Femur (tissue), 1 donor: ENCODE results near the gene GNG7.
"Not testable (repeated sequence)": the region's sequence is repeated elsewhere in the genome, so short reads cannot be mapped to it uniquely, and the experiment has no call there.

Source experiments
- DNase-seq: peaks from one replicate; pipeline ENCODE4 v3.0.0-alpha.2; 2017

Gene GNG7

GRCh38 chr19:2569596-2570465 lies 132.7 kb downstream of the GNG7 start:
- no peak for DNase-seq

- DNase-seq: no peak
Measured at GRCh38 chr19:2567996-2568395, 134.5 kb downstream of the GNG7 start.

- no peak for DNase-seq
Measured at GRCh38 chr19:2567580-2567979, 134.9 kb downstream of the GNG7 start.

- DNase-seq: not testable (repeated sequence)
Measured at GRCh38 chr19:2563546-2563945, 138.9 kb downstream of the GNG7 start.

GRCh38 chr19:2561895-2562294 lies 140.6 kb downstream of the GNG7 start:
- DNase-seq: no peak

- DNase-seq: no peak
Measured at GRCh38 chr19:2561221-2561620, 141.3 kb downstream of the GNG7 start.

GRCh38 chr19:2560369-2560768 lies 142.1 kb downstream of the GNG7 start:
- DNase-seq: no peak

- no peak for DNase-seq
Measured at GRCh38 chr19:2558543-2558942, 144.0 kb downstream of the GNG7 start.

GRCh38 chr19:2558131-2558530 lies 144.4 kb downstream of the GNG7 start:
- not testable (repeated sequence) for DNase-seq

GRCh38 chr19:2557093-2557440 lies 145.4 kb downstream of the GNG7 start:
- DNase-seq: no peak

GRCh38 chr19:2556221-2557092 lies 146.0 kb downstream of the GNG7 start:
- no peak for DNase-seq

- DNase-seq: no peak
Measured at GRCh38 chr19:2555422-2556220, 146.9 kb downstream of the GNG7 start.

GRCh38 chr19:2554856-2555255 lies 147.6 kb downstream of the GNG7 start:
- DNase-seq: no peak

GRCh38 chr19:2553510-2553909 lies 149.0 kb downstream of the GNG7 start:
- DNase-seq: no peak

- no peak for DNase-seq
Measured at GRCh38 chr19:2552859-2553258, 149.6 kb downstream of the GNG7 start.

- DNase-seq: no peak
Measured at GRCh38 chr19:2551864-2552185, 150.7 kb downstream of the GNG7 start.

GRCh38 chr19:2551172-2551863 lies 151.2 kb downstream of the GNG7 start:
- no peak for DNase-seq

GRCh38 chr19:2550431-2551171 lies 151.9 kb downstream of the GNG7 start:
- peak; percentile 83 for DNase-seq

GRCh38 chr19:2549701-2550191 lies 152.7 kb downstream of the GNG7 start:
- peak; percentile 83 for DNase-seq

- DNase-seq: no peak
Measured at GRCh38 chr19:2548966-2549365, 153.5 kb downstream of the GNG7 start.

- DNase-seq: no peak
Measured at GRCh38 chr19:2547721-2548120, 154.8 kb downstream of the GNG7 start.
